NCI-H2107 treated with DMSO at 0.1 percent for 48 hours (cell line): ENCODE data around the gene GJD4.

ENCODE experiments used
- DNase-seq: peaks from one replicate; lab custom pipeline; 2025; ENCODE audit not compliant: unreplicated experiment; lab: John Stamatoyannopoulos, UW

GJD4 gene

DNA sequence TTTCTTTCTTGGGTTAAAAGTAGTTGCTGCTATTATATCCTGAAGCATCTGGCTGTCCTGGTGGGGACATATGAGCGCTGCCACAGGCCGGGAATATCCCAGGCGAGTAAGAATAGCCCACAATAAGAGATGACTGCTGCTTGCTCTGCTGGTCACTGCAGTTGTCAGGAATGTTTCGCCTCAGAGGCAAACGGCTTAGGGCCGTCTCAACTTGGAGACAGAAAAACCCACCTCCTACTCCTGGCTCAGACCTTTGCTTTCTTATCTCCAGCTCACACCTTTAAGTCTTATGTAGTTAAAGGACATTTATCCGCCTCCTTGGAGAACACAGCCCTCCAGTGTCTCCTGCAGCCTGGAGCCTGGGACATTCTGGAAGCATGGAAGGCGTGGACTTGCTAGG lies at the start of gene GJD4:
Gene GJD4 (plus strand): TSS at position 151 of the 400 bp plus-strand sequence. CDS start 227 bp downstream, at position 378.
- no peak for DNase-seq

- DNase-seq, result no peak
These were observed 48.9 kb upstream of the GJD4 start for GRCh38 chr10:35555962-35556930.

DNA sequence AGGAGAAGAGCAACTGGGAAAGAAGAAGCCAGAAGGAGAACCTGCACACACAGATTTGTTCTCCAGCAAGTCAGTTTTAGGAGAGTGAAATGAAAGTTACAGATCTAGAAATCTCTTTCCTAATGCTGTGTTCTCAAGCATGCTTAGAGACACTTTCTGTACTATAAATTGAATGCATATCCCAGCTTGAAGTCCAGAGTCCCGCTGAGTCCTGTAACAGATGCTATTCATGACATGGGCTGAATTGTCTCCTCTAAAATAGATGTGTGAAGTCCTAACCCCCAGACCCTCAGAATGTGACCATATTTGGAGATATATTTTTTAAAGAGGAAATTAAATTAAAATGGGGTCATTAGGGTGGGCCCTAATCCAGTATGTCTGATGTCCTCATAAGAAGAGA lies 46.9 kb upstream of the GJD4 start:
- DNase-seq, result no peak

DNA sequence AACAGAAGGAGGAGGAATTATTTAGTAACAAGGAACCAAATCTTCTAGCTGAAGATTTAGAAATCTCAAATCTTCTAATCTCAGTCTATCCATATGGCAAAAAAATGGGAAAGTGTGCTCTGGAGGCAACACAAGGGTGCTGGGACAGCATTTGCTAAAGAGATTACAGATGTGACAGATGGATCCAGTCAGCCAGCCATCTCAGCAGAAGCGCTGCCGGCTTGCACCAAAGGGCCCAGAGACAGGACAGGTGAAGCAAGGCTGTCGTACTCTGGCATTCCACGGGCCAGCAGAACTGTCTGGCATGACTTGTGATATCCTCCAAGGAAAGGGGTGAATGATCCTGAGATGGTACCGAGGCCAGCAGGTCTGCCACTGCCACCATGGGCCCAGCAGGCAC lies 45.7 kb upstream of the GJD4 start:
- DNase-seq, result no peak

GRCh38 chr10:35561715-35562114 lies 43.4 kb upstream of the GJD4 start:
- no peak for DNase-seq

DNA sequence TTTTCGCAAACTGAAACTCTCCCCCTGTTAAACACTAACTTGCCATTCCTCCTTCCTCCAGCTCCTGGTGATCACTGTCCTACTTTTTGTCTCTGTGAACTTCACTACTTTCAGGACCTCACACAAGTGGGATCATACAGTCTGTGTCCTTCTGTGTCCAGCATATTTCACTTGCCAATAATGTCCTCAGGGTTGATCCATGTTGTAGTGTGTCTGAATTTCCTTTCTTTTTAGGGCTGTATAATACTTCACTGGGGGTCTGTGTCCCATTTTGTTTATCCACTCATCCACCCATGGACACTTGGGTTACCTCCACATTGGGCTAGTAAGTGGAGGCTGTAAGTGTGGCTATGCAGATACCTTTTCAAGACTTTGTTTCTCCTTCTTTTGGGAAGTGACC lies 42.7 kb upstream of the GJD4 start:
- no peak for DNase-seq

DNA sequence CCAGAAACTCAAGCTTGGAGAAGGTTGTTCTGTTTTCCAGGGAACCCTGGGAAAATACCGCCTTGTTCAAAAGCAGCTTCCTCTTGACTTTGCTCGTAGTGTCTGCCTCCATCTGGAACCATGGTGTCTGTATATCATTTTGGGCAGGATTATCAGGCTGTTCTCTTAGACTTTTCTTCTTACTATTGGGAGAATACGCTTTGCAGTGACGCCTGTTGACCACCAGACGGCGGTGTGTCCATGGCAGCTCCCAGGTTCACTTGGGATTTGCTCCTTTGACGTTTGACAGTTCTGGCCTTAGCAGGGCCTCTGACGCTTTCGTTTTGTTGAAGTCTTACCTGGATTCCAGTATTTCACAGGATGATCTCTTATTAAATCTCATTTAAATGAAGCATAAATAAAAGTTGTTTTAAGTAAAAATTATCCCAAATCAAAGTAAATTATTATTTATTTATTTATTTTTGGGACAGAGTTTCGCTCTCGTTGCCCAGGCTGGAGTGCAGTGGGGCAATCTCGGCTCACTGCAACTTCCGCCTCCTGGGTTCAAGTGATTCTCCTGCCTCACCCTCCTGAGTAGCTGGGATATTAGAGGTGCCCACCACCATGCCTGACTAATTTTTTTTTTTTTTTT lies 41.8 kb upstream of the GJD4 start:
- peak; percentile 12 for DNase-seq

GRCh38 chr10:35564341-35564968 lies 40.7 kb upstream of the GJD4 start:
- DNase-seq, result no peak

DNA sequence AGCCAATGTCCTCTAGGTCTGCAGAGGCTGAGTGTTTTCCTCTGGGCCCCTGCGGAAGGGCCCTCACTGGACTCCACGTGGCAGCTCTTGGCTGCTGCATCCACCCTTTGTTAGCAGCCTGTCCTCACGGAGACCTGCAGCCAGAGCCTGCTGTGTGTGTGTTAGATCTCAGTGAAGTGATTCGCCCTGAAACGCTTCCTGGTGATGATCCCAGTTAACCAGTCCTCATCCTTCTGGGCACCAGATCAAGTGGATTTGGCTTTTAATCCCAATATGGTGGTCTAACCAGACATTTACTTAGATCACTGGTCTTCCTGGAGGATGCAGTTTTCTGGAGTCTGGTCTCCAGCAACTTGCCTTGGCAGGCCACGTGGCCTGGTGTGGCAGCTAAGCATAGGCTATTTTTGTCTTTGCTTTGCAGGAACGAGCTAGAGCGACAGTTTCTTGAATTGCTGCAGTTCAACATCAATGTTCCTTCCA lies 39.5 kb upstream of the GJD4 start:
- no peak for DNase-seq

- DNase-seq, result no peak
These were observed 37.2 kb upstream of the GJD4 start for GRCh38 chr10:35567951-35568350.

DNA sequence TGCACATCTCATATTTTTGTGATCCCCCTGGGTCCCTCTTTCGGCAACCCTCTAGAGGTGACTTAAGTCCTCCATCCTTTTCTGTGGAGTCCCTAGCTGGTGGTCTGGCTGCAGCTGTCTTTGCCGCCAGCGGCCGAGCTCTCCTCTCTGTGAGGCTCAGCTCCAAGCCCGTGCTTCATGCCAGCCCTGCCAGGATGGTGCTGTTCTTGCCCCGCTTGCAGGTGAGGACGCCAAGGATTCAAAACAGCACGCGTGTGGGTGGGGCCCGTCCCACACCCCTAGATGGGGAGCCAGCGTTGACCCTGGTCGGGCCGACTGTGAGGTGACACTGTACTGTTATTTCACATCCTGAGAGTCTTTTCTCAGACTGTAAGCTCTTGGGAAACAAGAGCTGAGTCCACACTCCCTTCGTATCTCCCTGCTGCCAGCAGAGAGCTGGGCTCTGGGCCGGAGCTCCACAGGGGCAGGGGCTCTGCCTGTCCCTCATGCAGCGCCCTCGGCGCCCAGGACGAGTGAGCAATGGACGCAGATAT lies 36.6 kb upstream of the GJD4 start:
- no peak for DNase-seq

DNA sequence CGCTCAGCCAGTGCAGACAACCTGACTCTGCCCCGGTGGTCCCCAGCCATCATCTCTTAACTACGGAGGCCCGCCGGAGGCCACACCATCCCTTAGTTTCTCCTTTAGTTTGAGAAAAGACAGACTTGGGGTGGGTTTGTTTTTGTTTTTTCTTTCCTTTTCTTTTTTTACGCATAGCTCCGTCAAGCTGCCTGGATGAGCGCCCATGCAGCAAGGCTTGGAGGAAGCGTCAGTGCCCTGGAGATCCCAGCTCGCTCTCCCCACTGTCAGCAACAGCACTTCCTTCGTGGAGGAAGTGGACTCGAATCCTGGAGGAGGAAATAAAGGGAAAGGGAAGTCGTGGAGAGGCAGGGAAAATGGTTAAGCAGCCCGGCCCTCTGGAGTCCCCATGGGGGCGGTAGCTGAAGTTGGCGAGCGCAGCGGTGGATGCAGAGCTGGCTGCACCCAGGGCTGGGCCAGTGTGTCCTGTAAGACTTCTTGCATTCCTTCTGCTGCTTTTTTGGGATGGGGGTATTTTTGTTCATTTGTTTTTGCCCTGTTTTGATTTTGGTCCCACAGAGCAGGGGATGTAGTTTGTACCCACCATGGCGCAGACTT lies 35.9 kb upstream of the GJD4 start:
- no peak for DNase-seq

GRCh38 chr10:35569836-35570235 lies 35.3 kb upstream of the GJD4 start:
- no peak for DNase-seq

DNA sequence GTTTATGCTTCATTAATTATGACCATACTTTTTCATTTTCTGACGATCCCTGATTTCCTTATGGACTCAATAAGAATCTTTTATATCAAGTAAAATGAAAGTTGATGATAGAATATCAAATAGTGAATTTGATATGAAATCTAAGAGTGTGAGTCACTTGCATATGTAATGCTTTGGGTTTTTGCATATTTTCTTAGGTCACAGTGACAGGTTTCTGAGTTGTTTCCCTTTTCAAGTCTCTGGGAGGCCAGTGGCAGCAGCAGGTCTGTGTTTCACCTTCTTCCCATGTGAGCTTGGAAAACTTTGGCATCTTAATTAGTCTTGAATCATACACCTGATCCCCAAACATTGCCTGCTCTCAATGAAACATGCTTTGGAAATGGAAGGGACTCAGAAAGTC lies 34.7 kb upstream of the GJD4 start:
- DNase-seq, result no peak

DNA sequence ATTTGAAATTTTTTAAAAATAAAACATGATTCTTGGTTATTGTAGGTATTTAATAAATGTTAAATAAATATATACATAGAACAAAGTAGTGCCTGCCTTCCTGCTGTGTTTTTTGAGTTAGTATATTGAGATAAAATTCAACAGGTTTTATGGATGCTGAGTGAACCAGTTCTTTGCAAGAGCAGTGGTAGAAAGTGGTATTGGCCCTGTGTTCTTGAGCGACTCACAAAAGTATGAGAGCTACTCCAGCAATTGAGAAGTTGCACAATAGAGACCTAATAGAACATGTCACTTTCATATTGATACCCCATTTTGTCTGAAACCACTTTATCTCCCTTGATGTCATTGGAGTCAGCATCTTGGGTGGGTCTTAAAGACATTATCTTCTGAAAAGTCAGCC lies 32.6 kb upstream of the GJD4 start:
- DNase-seq, result no peak

DNA sequence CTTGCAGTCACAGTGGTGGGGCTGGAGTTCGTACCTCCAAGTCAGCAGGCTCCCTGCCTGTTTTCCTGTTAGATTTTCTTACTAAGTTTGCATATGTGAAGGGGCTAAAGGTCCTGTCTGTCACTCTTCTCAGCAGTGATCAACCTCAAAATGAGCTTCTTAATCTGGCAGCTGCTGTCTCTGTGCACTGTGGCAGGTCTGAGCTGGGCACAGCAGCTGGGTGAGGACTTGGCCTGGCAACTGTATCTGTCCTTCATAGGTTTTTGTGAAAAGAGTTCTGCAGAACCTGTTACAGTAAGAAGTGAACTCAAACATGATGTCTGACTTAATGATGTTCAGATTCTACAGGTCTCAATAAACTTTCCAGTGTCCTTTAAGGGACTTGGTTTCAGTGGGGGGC lies 31.3 kb upstream of the GJD4 start:
- no peak for DNase-seq

DNA sequence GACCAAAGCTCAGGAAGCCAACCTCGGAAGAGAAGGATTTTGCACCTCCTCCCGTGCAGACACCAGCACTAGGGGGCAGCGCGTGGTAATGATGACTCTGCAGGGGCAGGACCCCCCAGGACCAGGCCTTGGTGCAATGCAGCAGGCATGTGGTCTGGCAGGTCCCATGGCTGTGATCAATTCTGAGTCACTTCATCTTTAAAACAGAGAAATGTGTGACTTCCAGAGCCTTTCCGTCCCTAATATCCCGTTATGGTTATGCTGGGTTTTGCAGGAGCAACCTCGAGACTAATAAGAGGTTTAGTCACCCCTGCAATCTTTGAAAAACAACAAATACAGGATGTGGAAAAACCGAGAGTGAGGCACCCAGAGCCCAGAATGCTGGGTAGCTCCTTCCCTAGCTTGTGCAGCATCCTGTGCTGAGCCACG lies 30.2 kb upstream of the GJD4 start:
- DNase-seq, result no peak

GRCh38 chr10:35575640-35576039 lies 29.5 kb upstream of the GJD4 start:
- no peak for DNase-seq

- no peak for DNase-seq
These were observed 28.4 kb upstream of the GJD4 start for GRCh38 chr10:35576730-35577129.

GRCh38 chr10:35577926-35578617 lies 27.1 kb upstream of the GJD4 start:
- DNase-seq, result no peak

DNA sequence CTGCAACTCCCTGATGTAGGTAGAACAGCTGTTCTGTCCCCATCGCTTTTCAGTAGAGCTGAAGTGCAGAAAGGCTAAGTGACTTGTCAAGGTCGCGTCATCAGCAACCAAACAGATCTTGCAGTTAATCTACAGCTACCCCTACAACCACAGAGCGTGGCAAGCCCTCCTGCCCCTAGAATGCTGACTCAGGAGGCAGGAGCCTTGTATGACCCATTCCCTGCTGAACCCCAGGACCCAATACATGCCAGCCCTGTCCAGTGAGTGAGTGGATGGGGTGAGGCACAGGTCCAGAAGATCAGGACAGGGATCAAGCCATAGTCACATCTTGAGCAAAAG lies 26.6 kb upstream of the GJD4 start:
- no peak for DNase-seq
